Loucy (cell line): Measurements from ENCODE around the gene CXCL5.

Source experiments
- H2AFZ ChIP-seq: fragments of 200-600 bp; sonication (generic); 2 replicates; pipeline ENCODE4 v1.6.0; 2016; ENCODE audit warnings: antibody characterized with exemption, mild to moderate bottlenecking, low read length, moderate library complexity
- H3F3A ChIP-seq: fragments of 200-600 bp; 2 replicates; pipeline ENCODE4 v1.6.0; 2016; ENCODE audit warnings: antibody characterized with exemption, low read depth, mild to moderate bottlenecking
- H3K27me3 ChIP-seq: fragments of 200-600 bp; sonication (generic); 2 replicates; pipeline ENCODE4 v1.6.1; 2014; ENCODE audit warnings: low read length, mild to moderate bottlenecking; ENCODE audit not compliant: insufficient read depth, poor library complexity, severe bottlenecking
- H3K36me3 ChIP-seq: fragments of 200-600 bp; sonication (generic); 2 replicates; pipeline ENCODE4 v1.6.1; 2016; ENCODE audit warnings: low read length; ENCODE audit not compliant: insufficient read depth
- H3K4me1 ChIP-seq: fragments of 200-600 bp; sonication (generic); 2 replicates; pipeline ENCODE4 v1.5.1; 2014; ENCODE audit warnings: low read length, mild to moderate bottlenecking; ENCODE audit not compliant: insufficient read depth, poor library complexity, severe bottlenecking
- H3K4me2 ChIP-seq: fragments of 200-600 bp; sonication (generic); 2 replicates; pipeline ENCODE4 v1.6.0; 2014; ENCODE audit warnings: antibody characterized with exemption, low read length, low read depth, mild to moderate bottlenecking; ENCODE audit not compliant: poor library complexity, severe bottlenecking
- H3K4me3 ChIP-seq: fragments of 200-600 bp; sonication (generic); 2 replicates; pipeline ENCODE4 v1.5.1; 2014; ENCODE audit warnings: low read length, mild to moderate bottlenecking, mixed read lengths; ENCODE audit not compliant: poor library complexity, severe bottlenecking
- H3K79me2 ChIP-seq: fragments of 200-600 bp; sonication (generic); 2 replicates; pipeline ENCODE4 v1.6.1; 2014; ENCODE audit warnings: low read length; ENCODE audit not compliant: insufficient read depth
- H3K9ac ChIP-seq: fragments of 200-600 bp; sonication (generic); 2 replicates; pipeline ENCODE4 v1.6.0; 2014; ENCODE audit warnings: mild to moderate bottlenecking, low read depth, low read length, moderate library complexity; ENCODE audit not compliant: poor library complexity, severe bottlenecking
- H3K9me2 ChIP-seq: fragments of 200-600 bp; sonication (generic); replicated peaks from 2 replicates; pipeline ENCODE4 v1.6.1; 2016; ENCODE audit warnings: low read depth, low read length, mixed read lengths
- H3K9me3 ChIP-seq: fragments of 200-600 bp; sonication (generic); 2 replicates; pipeline ENCODE4 v1.6.1; 2014; ENCODE audit warnings: mild to moderate bottlenecking, antibody characterized with exemption, low read length, low read depth; ENCODE audit not compliant: insufficient read depth
- H4K20me1 ChIP-seq: fragments of 200-600 bp; sonication (generic); 2 replicates; pipeline ENCODE4 v1.6.0; 2014; ENCODE audit warnings: antibody characterized with exemption, low read length, mild to moderate bottlenecking; ENCODE audit not compliant: insufficient read depth, poor library complexity, severe bottlenecking
- EZH2phosphoT487 ChIP-seq: fragments of 200-600 bp; IDR thresholded peaks from 2 replicates; pipeline ENCODE4 v1.6.1; 2018; ENCODE audit warnings: antibody characterized with exemption, mild to moderate bottlenecking, moderate library complexity, borderline replicate concordance
- TF ChIP-seq, protein P1 (sequence below): fragments of 200-600 bp; sonication (generic); conservative IDR thresholded peaks from 2 replicates; pipeline ENCODE4 v1.5.1; 2014; ENCODE audit warnings: mild to moderate bottlenecking, antibody characterized with exemption, low read length

The CXCL5 gene

DNA sequence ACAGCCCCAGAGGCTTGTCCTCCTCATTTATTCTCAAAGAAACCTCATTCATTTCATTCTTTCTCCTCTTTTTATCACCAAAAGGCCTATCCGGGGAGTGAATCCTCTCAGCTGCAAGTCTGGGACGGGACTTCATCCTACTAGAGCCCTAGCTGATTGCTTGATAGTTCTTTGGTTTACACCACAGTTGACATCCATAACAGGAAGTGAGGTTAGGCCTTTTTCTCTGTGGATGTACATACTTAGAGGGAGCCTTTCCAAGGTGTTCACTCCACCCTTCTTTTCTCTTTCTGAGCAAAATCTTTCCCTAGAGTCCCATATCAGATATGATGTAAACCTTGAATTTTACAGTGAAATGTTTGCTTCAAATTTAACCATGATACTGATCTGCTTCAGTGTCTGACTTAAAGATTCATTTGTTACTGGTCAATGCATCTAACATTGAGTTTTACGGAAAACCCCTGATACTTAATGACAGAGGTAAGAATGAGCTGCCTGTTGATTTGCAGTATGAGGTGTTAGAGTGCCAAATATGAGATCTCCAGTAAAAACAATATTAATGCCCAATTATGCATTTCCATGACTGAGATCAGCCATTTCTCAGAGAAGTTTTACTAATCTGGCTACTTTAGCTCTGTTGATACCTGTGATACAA, 16.8 kb upstream of the CXCL5 start:
- Histone ChIP-seq H4K20me1 (no peaks in the 10 kb centered on the region), H3K9me3 (no peaks in the 10 kb centered on the region), H3K36me3 (no peaks in the 10 kb centered on the region), H3K9me2 (no peaks in the 10 kb centered on the region), H3F3A (no peaks in the 10 kb centered on the region), H3K9ac (no peak overlapping the region), H3K4me2 (no peak overlapping the region), H3K27me3 (no peaks in the 10 kb centered on the region), H3K79me2 (no peaks in the 10 kb centered on the region), H3K4me1 (peaks cover 25% of the 10 kb centered on the region), H2AFZ (no peak overlapping the region), H3K4me3 (no peak overlapping the region)
- TF ChIP-seq, protein P1, sequence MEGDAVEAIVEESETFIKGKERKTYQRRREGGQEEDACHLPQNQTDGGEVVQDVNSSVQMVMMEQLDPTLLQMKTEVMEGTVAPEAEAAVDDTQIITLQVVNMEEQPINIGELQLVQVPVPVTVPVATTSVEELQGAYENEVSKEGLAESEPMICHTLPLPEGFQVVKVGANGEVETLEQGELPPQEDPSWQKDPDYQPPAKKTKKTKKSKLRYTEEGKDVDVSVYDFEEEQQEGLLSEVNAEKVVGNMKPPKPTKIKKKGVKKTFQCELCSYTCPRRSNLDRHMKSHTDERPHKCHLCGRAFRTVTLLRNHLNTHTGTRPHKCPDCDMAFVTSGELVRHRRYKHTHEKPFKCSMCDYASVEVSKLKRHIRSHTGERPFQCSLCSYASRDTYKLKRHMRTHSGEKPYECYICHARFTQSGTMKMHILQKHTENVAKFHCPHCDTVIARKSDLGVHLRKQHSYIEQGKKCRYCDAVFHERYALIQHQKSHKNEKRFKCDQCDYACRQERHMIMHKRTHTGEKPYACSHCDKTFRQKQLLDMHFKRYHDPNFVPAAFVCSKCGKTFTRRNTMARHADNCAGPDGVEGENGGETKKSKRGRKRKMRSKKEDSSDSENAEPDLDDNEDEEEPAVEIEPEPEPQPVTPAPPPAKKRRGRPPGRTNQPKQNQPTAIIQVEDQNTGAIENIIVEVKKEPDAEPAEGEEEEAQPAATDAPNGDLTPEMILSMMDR = no peak
- no peak for TF ChIP-seq EZH2phosphoT487

DNA sequence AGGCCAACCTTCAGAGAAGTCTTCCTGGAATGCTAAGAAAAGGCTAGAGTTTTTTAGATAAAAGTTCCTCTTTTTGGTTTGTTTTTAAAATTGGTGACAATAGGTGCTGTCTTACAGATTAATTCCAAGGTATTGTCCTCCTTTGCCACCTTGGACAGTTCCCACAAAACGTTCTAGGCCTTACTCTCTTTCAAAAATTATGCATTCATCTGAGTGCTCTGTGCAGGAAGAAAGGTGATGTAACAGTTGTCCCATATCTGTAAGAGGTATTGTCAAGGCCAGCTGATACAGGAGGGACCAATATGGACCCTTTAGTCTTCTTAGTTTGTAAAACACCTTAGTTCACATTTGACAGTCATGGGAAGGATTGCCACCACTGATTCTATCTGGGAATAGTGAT, 15.9 kb upstream of the CXCL5 start:
- no peaks in the 10 kb centered on the region for H3K27me3 ChIP-seq
- no peak overlapping the region for H3K4me2 ChIP-seq
- no peak overlapping the region for H3K4me3 ChIP-seq
- TF ChIP-seq EZH2phosphoT487 = no peak
- TF ChIP-seq, protein P1 = no peak
- H3K4me1 ChIP-seq = peaks cover 25% of the 10 kb centered on the region
- H3F3A ChIP-seq = no peaks in the 10 kb centered on the region
- H3K9ac ChIP-seq = no peak overlapping the region
- no peaks in the 10 kb centered on the region for H3K79me2 ChIP-seq
- H3K9me3 ChIP-seq = no peaks in the 10 kb centered on the region
- H2AFZ ChIP-seq = no peak overlapping the region
- H4K20me1 ChIP-seq = no peaks in the 10 kb centered on the region
- no peaks in the 10 kb centered on the region for H3K9me2 ChIP-seq
- H3K36me3 ChIP-seq = no peaks in the 10 kb centered on the region

DNA sequence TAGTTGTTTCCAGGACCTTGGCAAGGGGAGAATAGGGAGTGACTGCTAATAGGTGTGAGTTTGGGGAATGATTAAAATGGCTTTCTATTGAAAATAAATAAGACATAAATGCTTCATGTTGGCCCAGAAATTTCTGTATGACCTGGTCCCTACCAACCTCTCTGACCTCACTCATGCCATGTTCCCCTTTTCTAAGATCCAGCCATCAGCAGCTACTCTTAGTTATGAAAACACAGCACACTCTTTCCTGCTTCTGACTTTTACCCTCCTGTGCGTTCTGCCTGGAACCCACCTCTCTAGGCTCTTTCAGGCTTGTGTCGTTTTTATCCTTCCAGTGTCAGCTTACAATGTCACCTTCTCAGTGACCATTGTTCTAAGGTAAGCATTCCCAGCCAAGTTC, 14.8 kb upstream of the CXCL5 start:
- H2AFZ ChIP-seq = no peak overlapping the region

More for the DNA sequence above, 14.8 kb upstream of the CXCL5 start:
- H4K20me1 ChIP-seq = no peaks in the 10 kb centered on the region
- H3K9ac ChIP-seq = no peak overlapping the region
- H3F3A ChIP-seq = no peaks in the 10 kb centered on the region
- no peaks in the 10 kb centered on the region for H3K79me2 ChIP-seq
- H3K4me3 ChIP-seq = no peak overlapping the region
- H3K4me1 ChIP-seq = peaks cover 21% of the 10 kb centered on the region
- no peaks in the 10 kb centered on the region for H3K27me3 ChIP-seq
- H3K9me3 ChIP-seq = no peaks in the 10 kb centered on the region
- no peaks in the 10 kb centered on the region for H3K36me3 ChIP-seq
- no peaks in the 10 kb centered on the region for H3K9me2 ChIP-seq
- H3K4me2 ChIP-seq = no peak overlapping the region
- TF ChIP-seq EZH2phosphoT487 = no peak
- TF ChIP-seq, protein P1 = no peak
